ENCODE results near the gene LEF1. TPM values are rescaled to one million over a fixed set of nuclear protein-coding genes. Genes with fewer than 3 reads are reported as not detected.

Gene LEF1
- total and polyA plus RNA-seq, 8 donors, result 0.81 to 11.0 (median 3.0) TPM; not detected in 2

GRCh38 chr4:108117418-108118182 is 51.1 kb downstream of the LEF1 start:
- intact Hi-C loops (cut with DNase I; ENCODE audit: low total_unique reads), result no loop called here
- H3K36me3 ChIP-seq, result no peaks in the 10 kb centered on the region
- 46 to 66% (median 51%) methylated on average over 7 of the region's 7 CpGs for WGBS, 5 donors
- H3K4me3 ChIP-seq, result no peak overlapping the region
- no peaks in the 10 kb centered on the region for H3K9me3 ChIP-seq
- no peak for DNase-seq
- H3K27me3 ChIP-seq, result no peaks in the 10 kb centered on the region
- no peak overlapping the region for H3K27ac ChIP-seq
- no peaks in the 10 kb centered on the region for H3K4me1 ChIP-seq
- TF ChIP-seq POLR2A (IDR thresholded peaks at IDR 0.05) (no peak), EP300 (IDR thresholded peaks at IDR 0.05) (no peak), POLR2AphosphoS5 (IDR thresholded peaks at IDR 0.05) (no peak)
- TF ChIP-seq, protein P1, sequence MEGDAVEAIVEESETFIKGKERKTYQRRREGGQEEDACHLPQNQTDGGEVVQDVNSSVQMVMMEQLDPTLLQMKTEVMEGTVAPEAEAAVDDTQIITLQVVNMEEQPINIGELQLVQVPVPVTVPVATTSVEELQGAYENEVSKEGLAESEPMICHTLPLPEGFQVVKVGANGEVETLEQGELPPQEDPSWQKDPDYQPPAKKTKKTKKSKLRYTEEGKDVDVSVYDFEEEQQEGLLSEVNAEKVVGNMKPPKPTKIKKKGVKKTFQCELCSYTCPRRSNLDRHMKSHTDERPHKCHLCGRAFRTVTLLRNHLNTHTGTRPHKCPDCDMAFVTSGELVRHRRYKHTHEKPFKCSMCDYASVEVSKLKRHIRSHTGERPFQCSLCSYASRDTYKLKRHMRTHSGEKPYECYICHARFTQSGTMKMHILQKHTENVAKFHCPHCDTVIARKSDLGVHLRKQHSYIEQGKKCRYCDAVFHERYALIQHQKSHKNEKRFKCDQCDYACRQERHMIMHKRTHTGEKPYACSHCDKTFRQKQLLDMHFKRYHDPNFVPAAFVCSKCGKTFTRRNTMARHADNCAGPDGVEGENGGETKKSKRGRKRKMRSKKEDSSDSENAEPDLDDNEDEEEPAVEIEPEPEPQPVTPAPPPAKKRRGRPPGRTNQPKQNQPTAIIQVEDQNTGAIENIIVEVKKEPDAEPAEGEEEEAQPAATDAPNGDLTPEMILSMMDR (IDR thresholded peaks at IDR 0.05), result no peak

GRCh38 chr4:108116423-108117168 is 52.1 kb downstream of the LEF1 start:
- TF ChIP-seq, protein P1 (IDR thresholded peaks at IDR 0.05), result no peak
- TF ChIP-seq POLR2AphosphoS5 (IDR thresholded peaks at IDR 0.05), result no peak
- no peak for TF ChIP-seq EP300 (IDR thresholded peaks at IDR 0.05)
- no peak for TF ChIP-seq POLR2A (IDR thresholded peaks at IDR 0.05)
- 71 to 85% (median 78%) methylated on average over 3 of the region's 3 CpGs for WGBS, 5 donors
- H3K9me3 ChIP-seq, result no peaks in the 10 kb centered on the region

GRCh38 chr4:108115168-108115526 is 53.6 kb downstream of the LEF1 start:
- H3K9me3 ChIP-seq, result no peaks in the 10 kb centered on the region
- H3K4me1 ChIP-seq, result no peaks in the 10 kb centered on the region
- no peak for DNase-seq
- 92 to 96% (median 93%) methylated on average over 2 of the region's 2 CpGs for WGBS, 5 donors
- TF ChIP-seq, protein P1 (IDR thresholded peaks at IDR 0.05), result no peak
- TF ChIP-seq EP300 (IDR thresholded peaks at IDR 0.05) (no peak), POLR2AphosphoS5 (IDR thresholded peaks at IDR 0.05) (no peak), POLR2A (IDR thresholded peaks at IDR 0.05) (no peak)
- no peak overlapping the region for H3K4me3 ChIP-seq
- no peak overlapping the region for H3K27ac ChIP-seq
- no peaks in the 10 kb centered on the region for H3K27me3 ChIP-seq
- intact Hi-C loops (cut with DNase I; ENCODE audit: low total_unique reads), result no loop called here
- no peaks in the 10 kb centered on the region for H3K36me3 ChIP-seq

More at GRCh38 chr4:108116423-108117168, 52.1 kb downstream of the LEF1 start:
- intact Hi-C loops (cut with DNase I; ENCODE audit: low total_unique reads), result no loop called here
- no peaks in the 10 kb centered on the region for H3K27me3 ChIP-seq
- H3K36me3 ChIP-seq, result no peaks in the 10 kb centered on the region
- no peaks in the 10 kb centered on the region for H3K4me1 ChIP-seq
- no peak overlapping the region for H3K27ac ChIP-seq
- DNase-seq, result no peak
- H3K4me3 ChIP-seq, result no peak overlapping the region

GRCh38 chr4:108114503-108114902 is 54.2 kb downstream of the LEF1 start:
- H3K4me1 ChIP-seq, result no peaks in the 10 kb centered on the region
- no peak for DNase-seq
- H3K9me3 ChIP-seq, result no peaks in the 10 kb centered on the region
- no peaks in the 10 kb centered on the region for H3K36me3 ChIP-seq
- H3K27me3 ChIP-seq, result no peaks in the 10 kb centered on the region
- TF ChIP-seq POLR2A (IDR thresholded peaks at IDR 0.05) (no peak), EP300 (IDR thresholded peaks at IDR 0.05) (no peak), POLR2AphosphoS5 (IDR thresholded peaks at IDR 0.05) (no peak)
- TF ChIP-seq, protein P1 (IDR thresholded peaks at IDR 0.05), result no peak
- WGBS, 5 donors, result 26 to 53% (median 45%) methylated on average over 6 of the region's 6 CpGs
- no peak overlapping the region for H3K27ac ChIP-seq
- H3K4me3 ChIP-seq, result no peak overlapping the region
- intact Hi-C loops (cut with DNase I; ENCODE audit: low total_unique reads), result no loop called here

All from stomach (tissue), 9 donors.